Measurements from ENCODE around the gene UBAC2.
"Not testable (repeated sequence)": the region's sequence is repeated elsewhere in the genome, so short reads cannot be mapped to it uniquely, and the experiment has no call there.

UBAC2 gene

DNA sequence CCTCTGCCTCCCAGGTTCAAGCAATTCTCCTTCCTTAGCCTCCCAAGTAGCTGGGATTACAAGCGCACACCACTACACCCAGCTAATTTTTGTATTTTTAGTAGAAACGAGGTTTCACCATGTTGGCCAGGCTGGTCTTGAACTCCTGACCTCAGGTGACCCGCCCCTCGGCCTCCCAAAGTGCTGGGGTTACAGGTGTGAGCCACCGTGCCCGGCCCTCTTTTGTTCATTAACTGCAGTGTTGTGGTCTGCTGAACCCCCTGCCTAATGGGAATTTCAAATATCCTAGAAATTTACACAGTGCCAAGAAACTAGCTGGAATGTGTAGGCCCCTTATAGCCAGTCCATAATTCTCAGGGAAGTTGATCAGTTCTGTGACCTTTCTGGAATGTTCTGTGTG, 188.4 kb downstream of the UBAC2 start:
- Mint-ChIP-seq H3K4me1 (ENCODE audit: low read depth) (peaks cover 49% of the 10 kb centered on the region), H3K27ac (peak overlapping the region; percentile 76)
- not testable (repeated sequence) for H3K9me3 Mint-ChIP-seq (ENCODE audit: low read depth); H3K36me3 Mint-ChIP-seq; H3K27me3 Mint-ChIP-seq; H3K4me3 Mint-ChIP-seq

DNA sequence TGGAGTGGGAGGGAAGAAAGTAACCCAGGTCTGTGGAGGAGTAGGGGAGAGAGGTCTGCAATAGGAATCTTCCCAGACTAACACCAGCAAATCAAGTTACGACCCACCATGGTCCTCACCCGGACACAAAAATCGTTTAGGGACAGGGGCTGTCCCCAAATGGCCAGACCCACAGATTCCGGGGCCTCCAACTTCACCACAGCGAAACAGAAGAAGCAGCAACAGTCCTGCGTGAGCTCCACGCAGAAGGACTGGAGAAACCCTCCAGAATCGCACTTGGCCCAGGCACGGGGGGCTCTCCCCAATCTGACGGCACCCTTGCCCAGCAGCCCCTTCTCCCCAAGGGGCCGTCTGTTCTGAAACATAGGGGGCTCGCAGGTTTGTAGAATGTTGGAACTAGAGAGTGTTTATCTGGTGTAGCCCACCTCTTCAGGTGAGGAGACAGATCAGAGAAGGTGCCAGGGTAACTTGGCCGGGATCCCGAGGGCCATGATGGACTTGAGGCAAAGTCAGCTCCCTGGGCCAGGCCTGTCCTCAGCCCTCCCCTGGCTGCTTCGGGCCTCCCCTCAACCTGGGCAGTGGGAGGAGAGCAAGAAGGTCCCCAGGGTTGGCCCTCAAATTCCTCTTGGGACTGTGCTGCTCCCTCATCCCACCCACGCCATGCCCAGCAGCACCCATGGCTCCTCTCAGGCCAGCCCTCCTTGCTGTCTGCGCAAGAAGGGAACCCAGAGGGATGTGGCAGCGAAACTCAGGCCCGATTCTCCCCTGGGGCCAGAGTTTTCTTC, 189.1 kb downstream of the UBAC2 start:
- H3K27ac Mint-ChIP-seq, result peak overlapping the region; percentile 76
- H3K4me1 Mint-ChIP-seq (ENCODE audit: low read depth), result peaks cover 44% of the 10 kb centered on the region

DNA sequence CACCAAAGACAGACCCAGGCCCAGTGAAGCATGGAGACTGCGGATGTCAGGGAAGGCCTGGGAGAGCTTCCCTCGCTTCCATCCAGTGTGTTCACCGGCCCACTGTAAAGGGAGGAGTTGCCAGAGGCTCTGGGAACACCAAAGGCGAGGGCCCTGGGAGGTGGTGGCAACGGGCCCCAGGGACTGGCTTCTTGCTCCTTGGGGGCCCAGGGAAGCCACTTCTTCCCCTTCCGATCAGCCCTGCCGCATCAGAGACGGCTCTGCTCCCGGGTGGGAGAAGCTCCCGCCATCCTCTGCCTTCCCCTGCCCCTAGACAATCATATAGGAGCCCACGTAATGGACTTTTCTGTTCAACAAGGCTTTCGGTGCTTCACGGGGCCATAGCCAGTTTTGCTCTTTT, 189.9 kb downstream of the UBAC2 start:
- Mint-ChIP-seq H3K4me3 (no peak overlapping the region), H3K27me3 (no peaks in the 10 kb centered on the region), H3K27ac (peak overlapping the region; percentile 41), H3K4me1 (ENCODE audit: low read depth) (peaks cover 39% of the 10 kb centered on the region), H3K36me3 (peaks cover 5% of the 10 kb centered on the region), H3K9me3 (ENCODE audit: low read depth) (no peaks in the 10 kb centered on the region)

More for the DNA sequence above, 189.1 kb downstream of the UBAC2 start:
- Mint-ChIP-seq H3K27me3 (no peaks in the 10 kb centered on the region), H3K9me3 (ENCODE audit: low read depth) (no peaks in the 10 kb centered on the region), H3K36me3 (peaks cover 5% of the 10 kb centered on the region), H3K4me3 (no peak overlapping the region)

DNA sequence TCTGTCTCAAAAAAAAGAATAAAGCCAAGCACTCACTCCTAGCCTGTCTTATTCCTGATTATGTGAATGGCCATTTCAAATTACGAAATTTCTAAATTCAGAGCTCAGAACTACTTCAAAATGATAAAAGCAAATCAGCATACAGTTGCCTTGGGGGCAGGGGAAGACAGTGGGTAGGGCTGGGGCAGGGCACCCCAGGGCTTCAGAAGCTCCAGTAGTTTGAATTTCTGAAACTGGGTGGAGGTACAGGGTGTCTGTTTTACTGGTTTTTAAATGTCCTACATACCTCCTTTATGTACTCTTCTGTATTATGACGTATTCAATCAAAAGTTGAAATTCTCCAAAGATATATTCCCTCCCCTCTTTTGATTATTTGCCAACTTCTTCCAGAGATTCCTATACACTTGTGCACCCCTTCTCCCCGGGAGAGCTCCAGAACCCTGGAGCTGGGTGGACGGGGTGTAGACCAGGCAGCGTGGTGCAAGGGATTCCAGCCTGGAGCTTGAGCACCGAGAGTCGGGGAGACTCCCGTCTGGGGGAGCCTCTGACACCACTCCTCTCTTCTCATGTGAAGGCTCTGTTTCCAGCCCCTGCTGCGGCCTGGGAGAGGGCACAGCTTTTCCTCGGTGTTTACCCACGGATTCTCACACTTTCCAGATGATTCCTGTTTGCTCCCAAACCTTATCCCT, 191.3 kb downstream of the UBAC2 start:
- H3K27me3 Mint-ChIP-seq, result no peaks in the 10 kb centered on the region
- H3K36me3 Mint-ChIP-seq, result peaks cover 5% of the 10 kb centered on the region
- no peak overlapping the region for H3K27ac Mint-ChIP-seq
- H3K9me3 Mint-ChIP-seq (ENCODE audit: low read depth), result no peaks in the 10 kb centered on the region
- no peak overlapping the region for H3K4me3 Mint-ChIP-seq
- H3K4me1 Mint-ChIP-seq (ENCODE audit: low read depth), result peaks cover 32% of the 10 kb centered on the region

DNA sequence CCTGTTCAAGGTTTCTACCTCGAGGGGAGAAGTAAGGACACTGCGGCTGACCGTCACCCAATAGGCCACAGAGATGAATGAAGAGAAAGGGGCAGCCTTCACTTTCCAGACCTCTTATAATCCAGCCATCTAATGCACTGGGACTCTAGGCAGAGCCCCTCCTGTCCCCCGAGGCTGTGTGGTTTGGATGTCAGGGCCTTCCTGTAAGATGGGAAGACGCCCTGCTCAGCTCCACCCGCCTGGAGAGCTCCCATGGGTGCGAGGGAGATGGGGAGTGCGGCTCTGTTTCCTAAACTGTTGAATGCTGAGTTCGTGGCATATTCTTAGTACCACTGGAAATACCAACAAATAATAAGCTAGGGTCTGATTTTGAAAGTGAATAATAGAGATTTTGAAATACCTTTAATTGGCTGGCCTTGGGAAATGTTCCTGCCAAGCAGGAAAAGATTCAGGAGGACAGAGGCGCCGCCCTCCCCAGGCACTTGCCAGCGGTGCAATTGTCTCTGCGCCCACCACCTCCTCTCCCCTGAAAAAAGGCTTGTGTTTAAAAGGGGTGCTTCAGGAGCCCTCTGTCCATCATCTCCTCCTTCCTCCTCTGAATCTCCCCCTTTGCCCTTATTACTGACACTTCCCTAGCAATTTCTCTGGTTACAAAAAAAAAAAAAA, 191.9 kb downstream of the UBAC2 start:
- Mint-ChIP-seq H3K36me3 (peaks cover 2% of the 10 kb centered on the region), H3K4me3 (no peak overlapping the region), H3K27me3 (no peaks in the 10 kb centered on the region), H3K27ac (no peak overlapping the region), H3K4me1 (ENCODE audit: low read depth) (peaks cover 27% of the 10 kb centered on the region), H3K9me3 (ENCODE audit: low read depth) (no peaks in the 10 kb centered on the region)

DNA sequence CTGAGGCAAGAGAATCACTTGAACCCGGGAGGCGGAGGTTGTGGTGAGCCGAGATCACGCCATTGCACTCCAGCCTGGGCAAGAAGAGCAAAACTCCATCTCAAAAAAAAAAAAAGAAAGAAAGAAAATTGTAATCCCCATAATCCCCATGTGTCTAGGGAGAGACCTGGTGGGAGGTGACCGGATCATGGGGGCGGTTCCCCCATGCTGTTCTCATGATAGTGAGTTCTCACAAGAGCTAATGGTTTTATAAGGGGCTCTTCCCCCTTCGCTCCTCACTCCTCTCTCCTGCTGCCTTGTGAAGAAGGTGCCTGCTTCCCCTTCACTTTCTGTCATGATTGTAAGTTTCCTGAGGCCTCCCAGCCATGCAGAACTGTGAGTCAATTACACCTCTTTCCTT, 192.7 kb downstream of the UBAC2 start:
- H3K27me3 Mint-ChIP-seq; H3K4me3 Mint-ChIP-seq; H3K27ac Mint-ChIP-seq; H3K36me3 Mint-ChIP-seq; H3K9me3 Mint-ChIP-seq (ENCODE audit: low read depth): not testable (repeated sequence)
- peaks cover 19% of the 10 kb centered on the region for H3K4me1 Mint-ChIP-seq (ENCODE audit: low read depth)

DNA sequence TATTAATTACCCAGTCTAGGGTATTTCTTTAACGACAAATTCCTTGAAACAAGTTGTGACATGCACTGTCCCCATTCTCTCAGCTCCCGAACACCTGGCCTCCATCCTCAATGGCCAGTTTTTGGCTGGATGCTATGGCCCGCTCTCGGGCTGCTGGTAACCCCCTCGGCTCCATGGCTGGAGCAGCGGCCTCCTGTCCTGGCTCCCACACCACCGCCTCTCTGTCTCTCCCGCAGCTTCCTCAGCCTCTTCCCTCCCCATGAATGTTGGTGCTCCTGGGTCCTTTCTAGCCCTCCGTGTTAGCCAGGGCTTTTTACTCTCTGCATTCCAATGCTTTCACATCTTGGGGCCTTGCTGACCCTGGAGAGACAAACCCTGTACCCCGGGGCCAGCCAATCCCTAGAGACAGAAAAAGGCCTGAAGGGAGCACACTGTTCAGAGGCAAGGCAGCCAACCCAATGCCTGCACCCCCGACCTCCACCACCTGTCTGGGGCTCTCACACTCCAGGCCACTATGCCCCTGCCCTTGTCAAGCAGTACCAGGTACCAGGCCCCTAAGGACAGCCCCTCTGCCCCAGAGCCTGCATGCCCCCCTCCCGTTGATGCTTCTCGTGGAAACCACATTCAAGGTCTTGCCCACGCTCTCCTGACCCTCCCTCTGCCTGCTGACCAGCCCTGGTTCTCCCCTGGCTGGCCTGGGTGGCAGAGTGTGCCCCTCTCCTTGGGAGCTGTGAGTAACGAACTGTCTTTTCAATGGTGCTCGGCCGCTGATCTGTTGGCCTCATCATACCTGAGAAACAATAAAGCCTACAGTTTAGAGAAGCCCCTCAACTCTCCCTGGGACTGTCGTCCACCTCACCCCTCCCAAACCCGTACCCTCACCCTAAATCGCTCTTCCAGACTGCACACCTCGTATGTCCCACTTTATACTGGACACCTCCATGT, 193.4 kb downstream of the UBAC2 start:
- no peaks in the 10 kb centered on the region for H3K27me3 Mint-ChIP-seq
- H3K27ac Mint-ChIP-seq, result peak overlapping the region; percentile 41
- no peaks in the 10 kb centered on the region for H3K9me3 Mint-ChIP-seq (ENCODE audit: low read depth)
- H3K4me1 Mint-ChIP-seq (ENCODE audit: low read depth), result peaks cover 23% of the 10 kb centered on the region
- H3K4me3 Mint-ChIP-seq, result no peak overlapping the region
- H3K36me3 Mint-ChIP-seq, result no peaks in the 10 kb centered on the region

DNA sequence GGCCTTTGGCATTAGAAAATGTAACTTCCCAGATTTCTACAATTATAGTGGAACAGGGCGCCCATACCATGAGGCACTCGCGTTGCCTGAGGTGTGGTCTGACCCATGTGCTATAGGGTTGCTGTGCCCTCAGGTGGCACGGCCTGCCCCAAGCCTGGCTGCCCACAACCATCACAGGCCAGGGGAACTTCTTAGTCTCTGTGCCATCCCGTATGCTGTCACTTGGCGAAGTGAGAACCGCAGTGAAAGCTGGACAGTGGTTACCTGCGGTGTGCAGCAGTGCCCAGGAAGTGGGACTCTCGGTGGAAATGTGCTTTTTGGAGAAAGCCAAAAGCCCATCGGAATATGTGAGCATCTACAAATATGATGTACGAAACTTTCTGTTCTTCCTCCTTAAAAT, 194.8 kb downstream of the UBAC2 start:
- no peak overlapping the region for H3K4me3 Mint-ChIP-seq
- peaks cover 27% of the 10 kb centered on the region for H3K4me1 Mint-ChIP-seq (ENCODE audit: low read depth)
- H3K27ac Mint-ChIP-seq, result no peak overlapping the region
- H3K9me3 Mint-ChIP-seq (ENCODE audit: low read depth), result no peaks in the 10 kb centered on the region
- no peaks in the 10 kb centered on the region for H3K36me3 Mint-ChIP-seq
- H3K27me3 Mint-ChIP-seq, result no peaks in the 10 kb centered on the region

DNA sequence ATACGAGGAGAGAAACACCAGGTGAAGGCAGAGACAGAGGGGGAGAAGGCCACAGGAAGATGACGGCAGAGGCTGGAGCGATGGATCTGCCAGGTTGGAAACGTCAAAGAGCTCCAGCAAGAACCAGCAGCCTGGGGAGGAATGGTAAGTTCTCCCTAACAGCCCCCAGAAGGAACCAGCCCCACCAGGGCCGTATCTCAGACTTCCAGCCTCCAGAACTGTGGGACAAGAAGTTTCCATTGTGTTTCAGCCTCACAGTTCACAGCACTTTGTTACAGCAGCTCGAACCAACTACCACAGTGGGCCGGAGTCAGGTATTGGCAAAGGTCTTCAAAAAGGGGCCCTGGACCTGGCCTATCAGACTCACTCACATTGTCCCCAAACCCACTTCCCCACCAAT, 195.8 kb downstream of the UBAC2 start:
- Mint-ChIP-seq H3K27ac (peak overlapping the region; percentile 54), H3K36me3 (no peaks in the 10 kb centered on the region), H3K4me1 (ENCODE audit: low read depth) (peaks cover 29% of the 10 kb centered on the region), H3K9me3 (ENCODE audit: low read depth) (no peaks in the 10 kb centered on the region), H3K27me3 (no peaks in the 10 kb centered on the region), H3K4me3 (no peak overlapping the region)

DNA sequence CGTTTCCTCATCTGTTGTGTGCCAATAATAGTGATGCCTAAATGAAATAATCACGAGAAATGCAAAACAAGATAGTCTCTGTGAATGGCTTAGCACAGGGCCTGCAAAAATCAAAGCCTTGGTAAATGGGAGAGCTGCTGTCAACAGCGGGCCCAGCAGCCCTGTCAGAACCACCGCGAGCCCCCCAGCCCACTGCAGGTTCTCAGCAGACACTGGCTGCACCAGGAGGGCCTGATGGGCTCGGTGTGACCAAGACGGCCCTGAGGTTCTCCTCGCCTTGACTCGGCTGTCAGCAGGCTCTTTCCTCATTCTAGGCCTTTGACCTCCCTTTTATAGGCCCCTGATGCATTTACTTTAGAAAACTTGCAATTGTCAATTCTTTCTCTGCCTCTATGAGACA, 197.4 kb downstream of the UBAC2 start:
- H3K27ac Mint-ChIP-seq, result no peak overlapping the region
- no peaks in the 10 kb centered on the region for H3K27me3 Mint-ChIP-seq
- H3K4me3 Mint-ChIP-seq, result no peak overlapping the region
- H3K9me3 Mint-ChIP-seq (ENCODE audit: low read depth), result no peaks in the 10 kb centered on the region
- peaks cover 32% of the 10 kb centered on the region for H3K4me1 Mint-ChIP-seq (ENCODE audit: low read depth)
- no peaks in the 10 kb centered on the region for H3K36me3 Mint-ChIP-seq

DNA sequence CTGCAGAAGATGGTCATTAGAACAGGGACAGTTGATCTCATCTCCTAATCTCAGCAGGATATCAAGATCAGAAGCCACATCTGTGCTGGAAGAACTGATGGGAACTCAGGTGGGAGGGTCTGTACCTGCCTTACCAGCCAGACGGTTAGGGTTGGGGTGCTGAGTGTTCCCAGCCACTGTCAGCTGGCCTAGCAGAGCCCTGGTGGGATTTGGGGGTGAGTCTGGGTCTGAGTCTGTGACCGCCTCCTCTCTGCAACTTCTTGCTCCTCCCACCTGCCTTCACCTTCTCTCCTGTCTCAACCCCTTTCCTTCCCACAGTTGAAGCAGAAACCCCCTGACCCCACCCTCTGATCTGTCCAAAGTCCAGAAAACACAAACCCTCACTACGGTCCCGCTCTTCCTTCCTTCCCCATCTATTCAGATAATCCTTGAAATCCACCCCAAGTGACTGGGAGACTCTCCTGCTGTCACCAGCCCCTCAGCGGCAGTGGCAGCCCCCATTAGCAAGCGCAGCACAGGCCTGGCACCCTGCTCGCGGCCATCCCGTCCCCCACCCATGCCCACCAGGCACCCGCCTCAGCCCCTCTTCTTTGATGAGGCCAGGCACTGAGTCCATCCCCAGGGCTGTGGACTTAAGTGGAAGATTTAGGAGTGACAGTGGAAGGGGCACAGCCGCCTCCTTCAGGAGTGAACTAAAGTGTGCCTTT, 198.4 kb downstream of the UBAC2 start:
- H3K4me3 Mint-ChIP-seq, result no peak overlapping the region
- H3K9me3 Mint-ChIP-seq (ENCODE audit: low read depth), result no peaks in the 10 kb centered on the region
- peak overlapping the region; percentile 50 for H3K27ac Mint-ChIP-seq
- no peaks in the 10 kb centered on the region for H3K36me3 Mint-ChIP-seq
- peaks cover 40% of the 10 kb centered on the region for H3K4me1 Mint-ChIP-seq (ENCODE audit: low read depth)
- no peaks in the 10 kb centered on the region for H3K27me3 Mint-ChIP-seq

DNA sequence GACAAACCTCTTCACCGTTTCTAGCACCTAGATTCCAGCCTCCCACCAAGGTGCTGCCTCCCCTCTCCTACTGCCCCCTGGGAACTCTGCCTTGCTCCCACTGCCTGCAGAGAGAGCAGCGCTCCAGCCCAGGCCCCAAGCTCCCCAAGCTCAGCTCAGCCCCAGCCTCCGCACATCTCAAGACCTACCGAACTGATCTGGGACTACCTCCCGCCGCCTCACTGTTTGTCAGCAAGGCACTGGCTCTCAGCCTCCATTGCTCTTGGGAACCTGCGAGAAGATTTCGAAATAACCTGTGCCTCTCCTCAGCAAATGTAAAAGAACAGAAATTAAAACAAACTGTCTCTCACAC, 198.9 kb downstream of the UBAC2 start:
- peak overlapping the region; percentile 82 for H3K27ac Mint-ChIP-seq
- no peaks in the 10 kb centered on the region for H3K9me3 Mint-ChIP-seq (ENCODE audit: low read depth)
- H3K27me3 Mint-ChIP-seq, result no peaks in the 10 kb centered on the region
- H3K4me1 Mint-ChIP-seq (ENCODE audit: low read depth), result peaks cover 42% of the 10 kb centered on the region
- peak overlapping the region; percentile 38 for H3K4me3 Mint-ChIP-seq
- no peaks in the 10 kb centered on the region for H3K36me3 Mint-ChIP-seq

DNA sequence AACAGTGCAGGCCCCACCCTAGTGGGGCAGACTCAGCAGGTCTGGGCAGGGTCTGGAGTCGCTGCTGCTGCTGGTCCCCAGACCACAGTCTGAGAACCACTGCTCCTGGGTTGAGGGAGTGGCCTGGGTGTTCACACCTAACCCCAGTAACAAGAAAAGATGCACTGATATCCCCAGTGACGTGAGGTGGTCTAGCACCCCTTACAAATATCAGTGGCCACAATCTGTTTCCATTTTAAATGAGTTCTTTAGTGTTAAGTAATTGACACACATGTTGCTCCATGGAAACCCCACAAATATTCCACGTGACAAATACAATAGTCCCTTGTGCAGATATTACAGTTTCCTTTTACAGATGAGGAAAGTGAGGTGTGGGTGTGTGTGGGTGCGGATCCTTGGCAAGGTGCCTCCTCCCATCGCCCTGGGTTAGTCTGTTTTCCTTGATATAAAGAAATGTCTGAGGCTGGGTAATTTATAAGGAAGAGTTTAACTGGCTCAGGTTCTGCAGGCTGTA, 202.9 kb downstream of the UBAC2 start:
- H3K36me3 Mint-ChIP-seq, result no peaks in the 10 kb centered on the region
- H3K27me3 Mint-ChIP-seq, result no peaks in the 10 kb centered on the region
- H3K27ac Mint-ChIP-seq, result peak overlapping the region; percentile 86
- no peaks in the 10 kb centered on the region for H3K9me3 Mint-ChIP-seq (ENCODE audit: low read depth)
- H3K4me3 Mint-ChIP-seq, result peak overlapping the region; percentile 44
- H3K4me1 Mint-ChIP-seq (ENCODE audit: low read depth), result peaks cover 40% of the 10 kb centered on the region
